ENCODE measurements around the gene ERLIN1.

The ERLIN1 gene

GRCh38 chr10:100172349-100172748 is 13.5 kb downstream of the ERLIN1 start:
- TF ChIP-seq, protein P1, sequence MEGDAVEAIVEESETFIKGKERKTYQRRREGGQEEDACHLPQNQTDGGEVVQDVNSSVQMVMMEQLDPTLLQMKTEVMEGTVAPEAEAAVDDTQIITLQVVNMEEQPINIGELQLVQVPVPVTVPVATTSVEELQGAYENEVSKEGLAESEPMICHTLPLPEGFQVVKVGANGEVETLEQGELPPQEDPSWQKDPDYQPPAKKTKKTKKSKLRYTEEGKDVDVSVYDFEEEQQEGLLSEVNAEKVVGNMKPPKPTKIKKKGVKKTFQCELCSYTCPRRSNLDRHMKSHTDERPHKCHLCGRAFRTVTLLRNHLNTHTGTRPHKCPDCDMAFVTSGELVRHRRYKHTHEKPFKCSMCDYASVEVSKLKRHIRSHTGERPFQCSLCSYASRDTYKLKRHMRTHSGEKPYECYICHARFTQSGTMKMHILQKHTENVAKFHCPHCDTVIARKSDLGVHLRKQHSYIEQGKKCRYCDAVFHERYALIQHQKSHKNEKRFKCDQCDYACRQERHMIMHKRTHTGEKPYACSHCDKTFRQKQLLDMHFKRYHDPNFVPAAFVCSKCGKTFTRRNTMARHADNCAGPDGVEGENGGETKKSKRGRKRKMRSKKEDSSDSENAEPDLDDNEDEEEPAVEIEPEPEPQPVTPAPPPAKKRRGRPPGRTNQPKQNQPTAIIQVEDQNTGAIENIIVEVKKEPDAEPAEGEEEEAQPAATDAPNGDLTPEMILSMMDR (conservative IDR thresholded peaks at IDR 0.05; ENCODE audit: low read length), result no peak
- TF ChIP-seq EZH2phosphoT487 (IDR thresholded peaks at IDR 0.05; ENCODE audit: borderline replicate concordance), result no peak
- Histone ChIP-seq H3K4me1 (ENCODE audit: insufficient read depth, low read length, poor library complexity, severe bottlenecking) (peaks cover 8% of the 10 kb centered on the region), H3K9me2 (replicated peaks; ENCODE audit: low read depth, low read length) (no peaks in the 10 kb centered on the region), H3K4me2 (ENCODE audit: low read depth, low read length, poor library complexity, severe bottlenecking) (no peak overlapping the region), H3F3A (ENCODE audit: low read depth) (no peaks in the 10 kb centered on the region), H3K27me3 (ENCODE audit: insufficient read depth, low read length, poor library complexity, severe bottlenecking) (no peaks in the 10 kb centered on the region), H3K9ac (ENCODE audit: low read depth, low read length, poor library complexity, severe bottlenecking) (no peak overlapping the region), H2AFZ (ENCODE audit: low read length) (no peak overlapping the region), H3K9me3 (ENCODE audit: insufficient read depth, low read depth, low read length) (no peaks in the 10 kb centered on the region), H3K79me2 (ENCODE audit: insufficient read depth, low read length) (peaks cover 95% of the 10 kb centered on the region), H4K20me1 (ENCODE audit: insufficient read depth, low read length, poor library complexity, severe bottlenecking) (peaks cover 79% of the 10 kb centered on the region), H3K36me3 (ENCODE audit: insufficient read depth, low read length) (peaks cover 83% of the 10 kb centered on the region), H3K4me3 (ENCODE audit: low read length, poor library complexity, severe bottlenecking) (no peak overlapping the region)

GRCh38 chr10:100168313-100168643 is 17.6 kb downstream of the ERLIN1 start:
- H3F3A ChIP-seq (ENCODE audit: low read depth), result no peaks in the 10 kb centered on the region
- H3K4me3 ChIP-seq (ENCODE audit: low read length, poor library complexity, severe bottlenecking), result no peak overlapping the region
- no peak overlapping the region for H3K9ac ChIP-seq (ENCODE audit: low read depth, low read length, poor library complexity, severe bottlenecking)
- peaks cover 59% of the 10 kb centered on the region for H4K20me1 ChIP-seq (ENCODE audit: insufficient read depth, low read length, poor library complexity, severe bottlenecking)
- H3K9me2 ChIP-seq (replicated peaks; ENCODE audit: low read depth, low read length), result no peaks in the 10 kb centered on the region
- H2AFZ ChIP-seq (ENCODE audit: low read length), result no peak overlapping the region
- peaks cover 86% of the 10 kb centered on the region for H3K79me2 ChIP-seq (ENCODE audit: insufficient read depth, low read length)
- H3K4me1 ChIP-seq (ENCODE audit: insufficient read depth, low read length, poor library complexity, severe bottlenecking), result no peaks in the 10 kb centered on the region
- H3K4me2 ChIP-seq (ENCODE audit: low read depth, low read length, poor library complexity, severe bottlenecking), result no peak overlapping the region
- TF ChIP-seq, protein P1 (conservative IDR thresholded peaks at IDR 0.05; ENCODE audit: low read length), result no peak
- no peak for TF ChIP-seq EZH2phosphoT487 (IDR thresholded peaks at IDR 0.05; ENCODE audit: borderline replicate concordance)
- H3K36me3 ChIP-seq (ENCODE audit: insufficient read depth, low read length), result peaks cover 74% of the 10 kb centered on the region
- no peaks in the 10 kb centered on the region for H3K9me3 ChIP-seq (ENCODE audit: insufficient read depth, low read depth, low read length)
- H3K27me3 ChIP-seq (ENCODE audit: insufficient read depth, low read length, poor library complexity, severe bottlenecking), result no peaks in the 10 kb centered on the region

DNA sequence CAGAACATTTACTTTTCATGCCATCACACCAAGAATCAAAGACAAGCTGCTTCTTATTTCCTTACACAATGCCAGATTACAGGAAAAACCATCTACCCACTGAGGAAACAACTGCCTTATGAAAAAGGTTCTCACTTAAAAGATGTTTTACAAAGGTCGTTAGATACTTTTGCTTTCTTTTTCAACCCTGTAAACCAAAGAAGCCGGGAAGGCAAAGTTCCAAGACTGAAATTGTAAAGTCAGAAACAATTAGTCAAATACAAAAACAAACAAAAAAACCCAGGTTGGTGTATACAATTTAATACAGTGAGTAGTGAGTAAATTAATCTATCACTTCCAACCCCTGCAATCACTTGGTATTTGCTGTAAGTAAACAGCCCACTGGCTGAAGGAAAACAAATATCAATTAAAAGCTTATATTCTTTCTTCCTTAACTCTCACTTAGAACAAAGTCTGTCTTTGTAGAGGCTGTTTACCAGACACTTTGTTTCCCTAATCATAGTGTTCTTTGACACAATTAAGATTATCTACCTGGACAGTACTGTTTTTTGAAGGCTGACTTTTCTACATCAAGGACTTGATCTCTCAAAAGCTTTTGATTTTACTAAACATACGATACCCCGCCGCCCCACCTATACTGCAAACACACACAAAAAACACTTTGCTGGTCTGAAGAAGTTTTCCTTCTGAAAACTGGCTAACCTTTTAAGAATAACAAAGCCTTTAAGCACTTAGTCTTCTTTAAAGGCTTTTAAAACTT is 18.1 kb downstream of the ERLIN1 start:
- Histone ChIP-seq H3K4me1 (ENCODE audit: insufficient read depth, low read length, poor library complexity, severe bottlenecking) (no peaks in the 10 kb centered on the region), H3K9me3 (ENCODE audit: insufficient read depth, low read depth, low read length) (no peaks in the 10 kb centered on the region), H4K20me1 (ENCODE audit: insufficient read depth, low read length, poor library complexity, severe bottlenecking) (peaks cover 61% of the 10 kb centered on the region), H3K36me3 (ENCODE audit: insufficient read depth, low read length) (peaks cover 73% of the 10 kb centered on the region), H3K79me2 (ENCODE audit: insufficient read depth, low read length) (peaks cover 84% of the 10 kb centered on the region), H2AFZ (ENCODE audit: low read length) (no peak overlapping the region), H3K4me3 (ENCODE audit: low read length, poor library complexity, severe bottlenecking) (no peak overlapping the region), H3K9me2 (replicated peaks; ENCODE audit: low read depth, low read length) (no peaks in the 10 kb centered on the region), H3K4me2 (ENCODE audit: low read depth, low read length, poor library complexity, severe bottlenecking) (no peak overlapping the region), H3K27me3 (ENCODE audit: insufficient read depth, low read length, poor library complexity, severe bottlenecking) (no peaks in the 10 kb centered on the region), H3K9ac (ENCODE audit: low read depth, low read length, poor library complexity, severe bottlenecking) (no peak overlapping the region), H3F3A (ENCODE audit: low read depth) (no peaks in the 10 kb centered on the region)
- TF ChIP-seq, protein P1 (conservative IDR thresholded peaks at IDR 0.05; ENCODE audit: low read length), result no peak

Measured in Loucy (cell line).